GM12873 (cell line): ENCODE data around the gene GRB10.

ENCODE experiments used
- TF ChIP-seq, protein P1 (sequence below): IDR thresholded peaks from 2 replicates; pipeline ENCODE4 v1.5.1; 2012; ENCODE audit warnings: low read depth, mild to moderate bottlenecking, moderate library complexity, low read length, control low read depth; ENCODE audit not compliant: insufficient read depth; ENCODE audit errors: missing control alignments

The GRB10 gene

DNA sequence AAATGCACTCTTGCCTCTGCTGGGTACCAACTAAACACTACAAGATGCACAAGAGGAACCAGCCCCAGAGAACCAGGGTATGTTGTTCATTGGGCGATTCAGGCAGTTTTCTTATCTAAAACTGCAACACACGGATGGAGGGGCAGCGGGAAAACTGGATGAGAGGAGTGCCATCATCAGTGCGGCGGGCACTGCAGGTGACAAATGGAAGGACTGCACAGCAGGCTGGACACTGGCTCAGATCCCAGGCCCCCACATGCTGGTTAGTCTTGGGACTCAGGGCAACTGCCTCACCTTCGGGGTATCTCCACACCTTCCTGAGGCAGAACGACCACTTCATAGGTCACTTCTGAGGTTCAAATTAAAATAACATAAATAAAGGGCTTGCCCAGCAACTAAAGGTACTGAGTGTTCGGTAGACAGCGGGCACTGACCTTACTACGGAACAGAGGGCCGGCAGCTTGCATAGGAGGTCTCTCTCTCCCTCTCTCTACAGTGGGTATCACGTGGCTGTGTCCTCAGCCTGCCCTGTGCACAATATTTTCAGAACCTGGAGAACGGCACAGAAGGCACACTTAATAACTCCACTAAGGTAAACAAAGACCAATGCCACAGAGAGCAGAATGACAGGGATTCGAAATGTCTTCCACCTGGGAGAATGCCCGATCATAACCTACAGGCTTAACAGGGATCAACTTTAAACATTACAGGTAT, 72.1 kb downstream of the GRB10 start:
- TF ChIP-seq, protein P1, sequence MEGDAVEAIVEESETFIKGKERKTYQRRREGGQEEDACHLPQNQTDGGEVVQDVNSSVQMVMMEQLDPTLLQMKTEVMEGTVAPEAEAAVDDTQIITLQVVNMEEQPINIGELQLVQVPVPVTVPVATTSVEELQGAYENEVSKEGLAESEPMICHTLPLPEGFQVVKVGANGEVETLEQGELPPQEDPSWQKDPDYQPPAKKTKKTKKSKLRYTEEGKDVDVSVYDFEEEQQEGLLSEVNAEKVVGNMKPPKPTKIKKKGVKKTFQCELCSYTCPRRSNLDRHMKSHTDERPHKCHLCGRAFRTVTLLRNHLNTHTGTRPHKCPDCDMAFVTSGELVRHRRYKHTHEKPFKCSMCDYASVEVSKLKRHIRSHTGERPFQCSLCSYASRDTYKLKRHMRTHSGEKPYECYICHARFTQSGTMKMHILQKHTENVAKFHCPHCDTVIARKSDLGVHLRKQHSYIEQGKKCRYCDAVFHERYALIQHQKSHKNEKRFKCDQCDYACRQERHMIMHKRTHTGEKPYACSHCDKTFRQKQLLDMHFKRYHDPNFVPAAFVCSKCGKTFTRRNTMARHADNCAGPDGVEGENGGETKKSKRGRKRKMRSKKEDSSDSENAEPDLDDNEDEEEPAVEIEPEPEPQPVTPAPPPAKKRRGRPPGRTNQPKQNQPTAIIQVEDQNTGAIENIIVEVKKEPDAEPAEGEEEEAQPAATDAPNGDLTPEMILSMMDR = no peak

DNA sequence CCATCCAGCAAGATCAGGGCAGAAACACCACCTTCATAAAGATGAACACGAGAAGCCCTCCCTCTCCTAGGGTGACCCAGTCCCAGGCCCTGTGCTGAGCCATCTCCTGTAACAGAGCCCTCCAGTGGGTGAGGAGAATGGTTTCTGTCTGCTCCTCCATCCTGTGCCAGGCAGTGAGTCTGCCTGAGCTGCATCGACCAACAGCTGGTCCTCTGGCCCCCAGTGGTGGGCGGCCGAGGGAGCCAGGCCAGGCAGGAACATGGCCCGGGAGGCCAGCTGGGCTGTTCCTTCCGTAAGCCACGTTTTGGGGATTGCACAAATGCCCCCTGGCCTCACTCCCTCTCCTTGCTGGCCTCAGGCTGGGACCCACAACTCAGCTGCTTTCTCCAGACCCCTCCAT, 73.5 kb downstream of the GRB10 start:
- TF ChIP-seq, protein P1 = no peak

DNA sequence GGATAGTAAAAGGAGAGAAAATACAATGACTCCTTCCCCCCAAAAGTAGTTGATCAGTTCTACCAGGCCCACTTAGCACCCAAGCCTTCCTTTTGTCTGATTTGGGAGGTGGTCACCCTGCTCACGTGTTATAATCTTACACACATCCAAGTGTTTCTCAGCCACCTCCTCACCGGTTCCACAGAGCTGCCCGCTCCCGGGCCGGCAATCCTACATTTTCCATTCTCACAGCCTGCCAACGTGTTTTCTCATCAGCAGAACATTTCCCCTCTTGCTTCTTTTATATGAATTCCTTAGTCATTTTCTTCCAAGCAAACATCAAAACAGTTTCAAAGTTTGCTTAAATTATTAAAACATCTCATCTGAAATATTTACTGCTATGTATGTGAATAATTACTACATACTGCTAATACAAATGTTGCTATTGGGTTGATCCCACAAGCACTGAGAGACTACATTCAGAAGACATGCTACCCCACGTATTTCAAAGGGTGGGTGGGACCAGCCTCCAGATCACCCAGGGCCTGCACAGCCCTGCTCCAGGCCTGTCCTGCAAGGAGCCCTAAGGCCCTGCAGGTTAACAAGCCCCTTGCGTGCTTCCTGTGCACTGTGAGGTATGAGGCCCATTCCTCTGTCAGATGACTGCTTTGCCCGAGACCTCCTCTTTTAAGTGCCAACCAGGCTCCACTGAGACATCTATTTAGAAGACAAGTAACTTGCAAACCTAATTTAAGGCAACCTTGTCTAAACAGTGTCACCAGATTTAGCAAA, 75.3 kb downstream of the GRB10 start:
- TF ChIP-seq, protein P1 = no peak

DNA sequence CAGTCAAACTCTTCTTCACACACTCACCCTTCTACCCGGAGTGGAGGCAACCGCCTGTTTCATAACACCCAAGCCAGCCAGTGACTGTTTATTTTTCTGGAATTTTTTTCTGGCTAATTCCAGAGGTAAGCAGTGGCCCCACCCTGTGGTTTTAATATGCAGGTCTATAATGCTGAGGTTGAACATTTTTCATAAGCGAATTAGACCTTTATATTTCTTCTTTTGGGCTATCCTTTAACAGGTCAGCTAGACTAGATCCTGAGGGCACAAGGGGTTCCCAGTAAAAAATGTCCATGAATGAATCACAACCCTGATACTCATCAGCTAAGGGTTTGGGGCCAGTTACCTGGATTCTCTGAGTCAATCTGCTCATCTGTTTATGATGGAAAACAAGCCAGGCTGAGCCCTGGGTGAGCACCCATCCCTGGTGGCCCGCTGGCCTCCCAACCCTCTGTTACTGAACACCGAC, 76.2 kb downstream of the GRB10 start:
- TF ChIP-seq, protein P1 = no peak

DNA sequence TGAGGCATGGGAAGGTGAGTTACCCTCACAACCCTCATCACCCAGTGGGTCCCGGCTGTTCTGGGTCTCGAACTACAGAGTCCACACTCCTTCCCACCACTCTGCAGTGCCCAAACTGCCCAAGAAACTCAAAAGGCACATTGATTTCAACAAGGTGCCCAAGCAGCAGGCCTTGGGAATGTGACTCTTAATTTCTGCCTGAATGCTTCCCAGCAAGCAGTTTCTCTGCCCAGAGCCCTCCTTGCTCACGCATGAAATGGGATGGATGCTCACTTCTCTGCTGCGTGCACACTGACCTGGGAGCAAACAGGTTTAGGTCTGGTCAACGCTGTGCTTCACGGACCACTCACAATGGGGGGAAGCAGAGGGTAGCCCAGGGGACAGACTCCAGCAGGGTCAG, 77.9 kb downstream of the GRB10 start:
- TF ChIP-seq, protein P1 = no peak

DNA sequence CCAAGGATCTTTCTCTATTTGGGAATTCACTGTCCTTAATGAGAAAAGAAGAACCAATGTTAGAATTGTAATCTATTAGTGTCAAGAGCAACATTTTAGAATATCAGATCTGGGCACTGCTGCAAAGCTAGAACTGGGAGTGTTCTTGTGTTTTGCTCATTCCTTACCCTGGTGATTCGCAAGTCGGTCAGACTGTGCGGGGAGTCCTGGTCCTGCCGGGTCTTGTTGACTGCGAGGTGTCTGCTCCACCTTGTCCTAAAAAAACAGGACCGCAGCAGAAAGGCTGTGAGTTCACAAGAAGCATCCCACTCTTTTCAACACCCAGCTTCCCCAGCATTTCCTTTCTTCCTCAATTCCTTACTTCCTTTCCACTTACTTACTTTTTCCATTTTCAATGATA, 79.0 kb downstream of the GRB10 start:
- TF ChIP-seq, protein P1 = no peak

DNA sequence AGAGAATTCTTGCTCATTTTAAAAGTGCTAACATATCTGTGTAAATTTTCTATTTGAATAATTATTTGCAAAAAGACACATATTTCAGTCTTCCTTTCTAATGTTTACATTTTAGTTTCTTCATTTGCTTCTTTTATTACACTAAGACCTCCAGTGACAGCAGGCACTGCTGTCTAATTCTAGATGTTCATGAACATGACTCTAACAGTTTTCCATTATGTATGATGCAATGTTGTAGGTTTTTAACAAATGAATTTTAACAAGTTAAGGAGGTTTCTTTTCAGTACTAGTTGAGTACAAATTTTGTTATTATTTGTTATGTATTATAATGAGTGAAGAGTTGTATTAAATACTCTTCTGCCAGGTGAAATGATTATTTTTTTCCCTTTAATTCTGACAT, 83.6 kb downstream of the GRB10 start:
- TF ChIP-seq, protein P1 = no peak
